HG02610 (cell line): ENCODE data around the gene SIK1.
"Not testable (repeated sequence)": the region's sequence is repeated elsewhere in the genome, so short reads cannot be mapped to it uniquely, and the experiment has no call there.

ENCODE experiments used
- ATAC-seq: cut with Tn5 transposase; IDR thresholded peaks from one replicate; pipeline ENCODE4 v1.9.1; 2021; ENCODE audit warnings: mild to moderate bottlenecking, moderate library complexity; ENCODE audit not compliant: unreplicated experiment

The SIK1 gene

DNA sequence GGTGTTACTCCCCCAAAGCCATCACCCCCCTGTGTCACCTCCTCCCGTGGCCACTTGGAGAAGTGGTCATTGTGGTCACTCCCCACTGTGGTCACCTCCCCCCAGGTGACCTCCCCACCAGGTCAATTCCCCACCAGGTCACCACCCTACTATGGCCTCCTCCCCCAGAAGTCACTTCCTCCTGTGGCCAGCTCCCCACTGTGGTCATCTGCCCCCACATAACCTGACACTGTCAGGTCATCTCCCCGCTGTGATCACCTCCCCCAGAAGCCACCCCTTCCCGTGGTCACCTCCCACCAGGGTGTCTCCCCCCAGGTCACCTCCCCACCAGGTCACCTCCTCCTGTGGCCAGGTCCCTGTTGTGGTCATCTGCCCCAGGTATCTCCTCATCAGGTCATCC lies 28.9 kb downstream of the SIK1 start:
- not testable (repeated sequence) for ATAC-seq

DNA sequence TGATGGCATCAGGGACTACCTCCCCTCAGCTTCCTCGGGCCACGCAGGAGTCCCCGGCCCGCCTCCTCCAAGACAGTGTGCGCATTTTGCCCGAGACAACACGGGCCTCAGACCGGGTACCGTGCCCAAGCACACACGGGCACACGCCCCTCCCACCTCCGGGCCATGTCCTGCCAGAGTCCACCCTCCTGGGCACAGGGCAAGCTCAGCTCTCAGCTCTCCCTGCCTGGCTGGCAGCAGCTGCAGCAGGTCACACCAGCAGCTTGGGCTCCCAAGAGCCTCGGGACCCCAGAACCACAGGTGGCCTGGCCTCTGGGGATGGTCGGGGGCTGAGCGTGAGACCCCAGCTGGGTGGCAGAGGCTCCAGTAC lies 29.5 kb downstream of the SIK1 start:
- ATAC-seq: not testable (repeated sequence)

DNA sequence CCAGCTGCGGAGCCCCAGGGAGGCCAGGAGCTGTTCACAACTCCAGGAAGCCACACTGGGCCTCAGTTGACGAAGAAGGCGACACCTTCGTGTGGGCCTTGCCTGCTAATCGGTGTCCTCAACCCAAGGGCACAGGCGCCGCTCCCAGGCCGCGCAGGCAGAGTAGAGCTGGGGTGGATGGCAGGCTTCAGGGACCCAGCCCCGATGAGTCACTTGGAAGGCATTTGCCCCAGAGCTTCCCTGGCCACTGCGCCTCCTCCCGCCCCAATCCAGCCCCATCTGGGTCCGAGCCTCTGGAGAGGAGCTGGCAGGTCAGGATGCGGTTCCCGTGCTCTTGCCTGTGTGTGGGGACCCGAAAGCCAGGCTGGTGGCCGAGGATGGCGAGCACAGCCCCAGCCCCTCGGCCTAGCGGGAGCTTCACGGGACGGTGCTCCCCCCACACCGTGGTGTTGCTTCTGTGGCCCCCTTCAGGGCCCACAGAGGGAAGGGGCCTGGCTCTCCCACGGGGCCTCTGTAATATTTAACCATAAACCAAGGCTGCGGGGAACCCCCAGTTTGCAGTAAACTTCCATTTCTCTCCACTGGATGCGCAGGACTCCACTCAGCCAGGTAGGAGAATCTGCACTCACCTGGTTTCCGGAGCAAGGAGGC lies 30.0 kb downstream of the SIK1 start:
- not testable (repeated sequence) for ATAC-seq

DNA sequence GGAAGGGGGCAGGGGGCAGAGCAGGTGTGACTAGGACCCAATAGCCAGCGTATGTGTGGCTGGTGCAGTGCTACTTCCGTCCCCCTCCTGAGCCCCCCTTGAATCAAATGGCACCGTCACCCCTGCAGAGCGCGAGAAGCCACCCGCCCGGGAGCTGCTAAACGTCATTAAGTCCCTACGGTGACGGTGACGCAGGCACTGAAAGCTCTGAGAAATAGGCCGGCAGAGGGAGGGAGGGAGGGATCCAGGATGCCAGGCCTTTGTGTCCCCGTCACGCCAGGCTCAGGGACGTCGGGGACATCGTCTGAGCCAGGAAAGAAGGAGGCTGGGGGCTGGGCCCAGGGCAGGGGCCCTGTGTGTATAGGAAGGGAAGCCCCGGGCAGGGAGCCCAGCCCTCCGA lies 43.6 kb downstream of the SIK1 start:
- ATAC-seq: not testable (repeated sequence)

DNA sequence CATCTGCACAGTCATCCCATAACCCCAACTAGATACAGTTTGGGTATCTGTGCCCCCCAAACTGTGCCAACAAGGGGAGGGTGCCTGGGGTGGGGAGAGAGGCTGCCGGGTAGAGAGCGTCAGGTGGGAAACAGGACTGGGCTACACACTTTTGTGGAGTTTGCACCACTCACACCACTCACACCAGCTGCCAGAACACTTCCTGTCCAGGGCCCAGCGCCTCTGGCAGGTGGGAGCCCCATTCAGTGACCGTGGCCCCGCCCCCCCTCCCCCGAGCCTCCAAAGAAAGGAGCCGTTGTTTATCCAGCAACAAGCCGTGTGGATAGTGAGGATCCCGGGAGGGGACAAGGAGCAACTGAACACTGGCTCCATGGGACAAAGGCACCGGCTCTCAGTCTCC lies 44.0 kb downstream of the SIK1 start:
- ATAC-seq: not testable (repeated sequence)

DNA sequence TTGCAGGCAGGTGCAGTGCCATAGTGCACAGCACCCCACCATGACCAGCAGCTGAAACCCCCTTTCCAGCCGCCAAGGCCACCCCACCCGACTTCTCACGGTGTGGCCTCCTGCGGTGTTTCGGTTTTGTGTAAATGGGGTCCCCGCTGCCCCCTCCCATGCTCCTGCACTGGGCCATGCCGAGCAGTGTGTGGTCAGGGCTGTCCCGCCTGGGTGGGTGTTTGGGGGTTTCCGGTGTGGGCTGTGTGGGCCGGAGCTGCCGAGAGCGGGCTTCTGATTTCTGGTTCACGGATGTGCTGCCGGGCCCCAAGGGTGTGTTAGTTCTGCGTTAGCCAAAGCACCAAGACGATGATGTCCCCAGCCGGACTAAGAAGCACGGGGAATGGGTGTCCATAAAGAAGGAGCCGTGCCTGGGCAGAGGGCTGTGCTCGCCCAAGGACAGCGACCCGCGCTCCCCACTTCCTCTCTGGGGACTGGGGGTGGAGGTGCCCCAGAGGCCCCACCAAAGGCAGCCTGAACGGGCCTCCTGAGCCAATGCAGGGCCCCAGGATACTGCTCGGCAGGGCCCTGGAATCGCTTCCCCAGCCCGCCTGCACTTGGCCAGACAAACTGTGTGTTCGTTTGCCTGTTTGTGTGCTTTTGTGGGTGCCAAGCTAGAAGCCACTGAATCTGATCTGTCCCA lies 45.9 kb downstream of the SIK1 start:
- not testable (repeated sequence) for ATAC-seq

DNA sequence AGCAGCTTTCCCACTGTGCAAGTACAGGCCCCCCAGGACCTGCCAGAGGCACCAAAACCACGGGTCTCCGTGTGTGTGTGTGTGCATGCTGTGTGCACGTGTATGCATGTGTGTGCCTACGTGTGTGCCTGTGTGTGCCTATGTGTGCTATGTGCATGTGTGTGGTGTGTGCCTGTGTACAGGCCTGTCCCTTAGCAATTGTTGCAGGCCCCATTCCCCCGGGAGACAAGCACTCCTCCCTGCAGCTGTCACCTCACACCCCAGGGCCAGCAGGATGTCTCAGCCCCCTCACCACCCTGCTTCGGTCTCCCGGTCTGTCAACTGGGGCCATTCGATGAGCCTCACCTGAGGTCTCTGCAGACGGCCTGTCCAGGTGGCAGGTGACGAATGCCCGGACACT lies 46.6 kb downstream of the SIK1 start:
- not testable (repeated sequence) for ATAC-seq

DNA sequence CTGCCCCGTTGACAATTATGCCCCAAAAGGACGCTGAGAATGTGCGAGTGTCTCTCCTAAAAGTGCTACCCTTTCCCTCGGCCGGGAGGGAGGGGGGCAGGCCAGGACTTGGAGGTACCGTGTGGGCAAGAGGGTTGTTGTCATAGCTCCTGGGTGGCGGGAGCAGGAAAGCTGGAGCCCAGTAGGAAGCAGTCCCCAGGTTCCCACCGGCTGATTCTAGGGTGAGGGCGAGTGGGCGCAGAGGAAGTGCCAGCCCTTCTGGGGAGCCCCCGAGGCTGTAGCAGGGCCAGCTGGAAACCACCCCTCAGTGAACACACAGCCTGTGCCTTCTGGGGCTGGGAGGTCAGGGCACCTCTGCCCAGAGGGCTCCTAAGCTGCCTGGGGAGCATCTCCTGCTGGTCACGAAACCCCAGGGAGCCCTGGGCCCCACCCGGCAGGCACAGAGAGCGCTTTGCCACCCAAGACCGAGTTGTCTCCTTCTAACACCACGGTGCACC lies 47.3 kb downstream of the SIK1 start:
- ATAC-seq: not testable (repeated sequence)

DNA sequence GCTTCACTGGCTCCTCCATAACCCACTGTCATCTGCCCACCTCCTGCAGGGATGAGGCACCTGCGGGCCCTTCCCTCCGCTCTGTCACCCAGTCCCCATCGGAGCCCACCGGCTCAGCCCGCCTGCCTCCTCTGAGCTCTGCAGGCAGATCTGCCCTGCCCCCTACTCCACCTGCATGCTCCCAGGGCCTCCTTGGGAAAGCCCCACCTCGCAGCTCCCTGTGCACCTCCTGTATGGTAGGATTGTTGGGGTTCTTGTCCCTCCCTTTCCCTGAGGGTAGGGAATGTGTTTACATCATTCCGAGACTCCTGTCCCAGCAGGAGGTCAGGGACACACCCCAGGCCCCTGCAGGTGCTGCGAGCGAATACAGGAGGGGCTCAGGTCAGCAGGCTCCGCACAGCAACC lies 50.5 kb downstream of the SIK1 start:
- ATAC-seq: no peak

DNA sequence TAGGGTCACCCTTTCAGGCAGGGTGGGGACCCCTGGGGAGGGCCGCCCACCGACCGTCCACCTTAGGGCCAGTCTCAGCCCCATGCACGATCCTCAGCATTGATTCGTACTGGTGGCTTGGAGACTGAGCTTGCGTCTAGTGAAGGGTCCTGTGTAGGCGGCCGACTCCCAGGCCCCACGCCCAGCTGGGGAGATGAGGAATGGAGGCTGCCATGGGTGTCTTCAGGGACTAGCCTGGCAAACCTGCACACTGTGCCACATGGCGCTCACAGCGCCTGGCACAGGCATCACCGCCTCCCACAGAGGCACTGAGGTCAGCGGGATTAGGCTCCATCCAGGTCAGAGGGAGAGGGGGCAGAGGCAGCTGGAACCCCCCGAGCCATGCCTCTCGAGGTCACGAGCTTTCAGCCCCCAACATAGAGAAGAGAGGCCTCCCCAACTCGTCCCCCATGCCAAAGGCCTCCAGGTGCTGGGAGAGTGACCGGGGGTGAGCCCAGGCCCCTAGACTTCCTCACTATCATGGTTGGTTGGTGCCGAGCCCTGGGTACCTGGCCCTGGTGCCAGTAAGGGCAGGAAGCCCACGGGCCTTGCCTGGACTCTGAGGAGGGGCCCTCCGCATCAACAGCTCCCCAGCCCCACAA lies 51.0 kb downstream of the SIK1 start:
- ATAC-seq: no peak

DNA sequence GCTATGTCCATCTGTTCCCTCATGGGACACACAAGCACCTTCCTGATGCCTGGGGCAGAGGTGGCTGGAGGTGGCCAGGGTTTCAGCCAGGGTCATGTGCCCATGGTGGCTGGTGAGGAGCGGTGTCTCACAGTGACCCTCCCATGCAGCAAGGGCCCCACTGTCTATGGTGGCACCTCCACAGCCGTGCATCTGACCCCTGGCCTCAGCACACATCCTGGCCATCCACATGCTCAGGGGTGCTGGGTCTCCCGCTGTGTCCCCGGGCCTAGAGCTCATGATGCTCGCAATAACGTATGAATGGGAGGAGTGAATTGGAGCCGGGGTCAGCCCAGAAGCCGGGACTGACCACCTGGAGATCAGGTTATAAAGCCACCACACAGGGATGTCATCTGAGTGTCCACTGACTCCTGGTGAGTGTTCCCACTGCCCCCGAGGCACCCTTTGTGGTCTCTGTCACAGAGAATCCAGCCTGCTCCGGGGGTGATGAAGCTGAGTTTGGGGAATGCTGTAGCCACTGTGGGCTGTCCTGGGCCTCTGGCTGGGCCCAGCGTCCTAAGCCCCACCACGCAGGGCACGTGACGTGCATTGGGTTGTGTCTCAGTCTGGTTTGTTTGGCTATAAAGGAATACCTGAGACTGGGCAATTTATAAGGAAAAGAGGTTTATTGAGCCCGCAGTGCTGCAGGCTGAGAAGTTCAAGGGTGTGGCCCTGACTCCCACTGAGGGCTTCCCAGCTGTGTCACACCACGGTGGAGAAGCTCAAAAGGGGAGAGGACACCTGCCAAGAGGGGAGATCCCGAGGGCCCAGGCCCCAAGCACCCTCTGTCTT lies 51.7 kb downstream of the SIK1 start:
- ATAC-seq: no peak

DNA sequence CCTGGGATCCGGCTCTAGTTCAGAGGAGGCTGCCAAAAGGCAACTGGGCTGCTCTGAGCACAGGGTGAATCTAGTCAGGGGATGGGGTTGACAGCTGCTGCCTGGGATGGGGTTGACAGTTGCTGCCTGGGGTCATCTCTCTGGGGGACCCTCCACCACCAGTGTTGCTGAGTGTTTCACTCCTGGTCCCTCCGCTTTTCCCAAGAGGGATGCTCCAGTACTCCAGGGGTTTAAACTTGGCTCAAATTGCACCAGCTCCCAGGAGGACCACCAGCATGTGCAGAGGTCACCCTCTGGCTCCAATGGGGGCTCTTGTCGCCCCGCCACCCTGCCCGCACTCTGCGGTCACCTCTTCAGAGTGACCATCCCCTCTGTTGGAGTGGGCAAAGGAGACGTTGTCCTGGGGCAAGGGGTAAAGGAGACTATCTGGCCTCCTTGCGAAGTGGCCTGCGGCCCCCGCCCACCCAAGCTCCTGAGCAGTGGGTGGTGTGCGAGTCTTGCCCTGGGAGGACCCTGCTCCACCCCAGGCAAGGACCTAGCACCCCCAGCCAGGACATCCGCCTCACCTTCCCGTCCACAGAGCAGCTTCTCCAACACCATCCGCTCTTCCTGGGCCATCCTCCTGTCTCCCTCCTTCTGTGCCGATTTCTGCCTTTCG lies 52.6 kb downstream of the SIK1 start:
- ATAC-seq: no peak

DNA sequence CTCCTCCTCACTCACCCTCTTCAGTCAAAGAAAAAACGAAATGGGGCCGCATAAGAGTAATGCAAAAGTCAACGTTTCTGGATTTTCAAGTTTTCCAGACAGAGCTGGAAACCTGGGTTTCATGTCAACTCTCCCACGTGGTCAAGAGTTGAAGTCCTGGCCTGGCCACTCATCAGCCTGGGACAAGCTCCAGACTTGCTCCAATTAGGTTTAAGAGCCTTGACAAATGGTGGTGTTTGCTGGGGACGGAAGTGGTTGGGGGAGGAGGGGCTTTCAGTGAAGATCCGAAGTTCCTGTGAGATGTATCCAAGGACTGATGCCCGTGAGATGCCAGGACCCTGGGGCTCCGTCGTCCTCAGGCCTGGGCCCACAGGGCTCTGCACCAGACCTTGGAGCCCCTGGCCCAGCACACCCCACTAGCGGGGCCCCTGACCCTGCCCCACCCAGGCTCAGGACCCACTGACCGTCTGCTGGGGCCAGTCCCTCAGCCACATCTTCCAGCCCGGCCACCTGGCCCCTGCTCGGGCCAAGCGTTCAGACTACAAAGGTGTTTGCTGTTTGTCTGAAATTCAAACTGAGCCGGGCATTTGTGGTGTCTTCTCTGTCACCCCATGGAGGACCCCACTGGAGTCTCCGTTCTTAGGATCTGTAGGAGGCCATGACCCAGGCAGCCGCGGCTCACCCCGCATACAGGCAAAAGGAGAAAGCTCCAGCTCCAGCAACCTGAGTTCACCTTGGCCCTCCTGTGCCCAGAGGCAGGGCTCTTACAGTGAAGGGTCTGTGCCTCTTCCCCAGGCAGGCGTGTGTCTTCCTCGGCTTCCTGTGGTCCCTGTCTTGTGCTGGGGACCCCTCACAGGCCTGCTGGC lies 53.3 kb downstream of the SIK1 start:
- no peak for ATAC-seq

DNA sequence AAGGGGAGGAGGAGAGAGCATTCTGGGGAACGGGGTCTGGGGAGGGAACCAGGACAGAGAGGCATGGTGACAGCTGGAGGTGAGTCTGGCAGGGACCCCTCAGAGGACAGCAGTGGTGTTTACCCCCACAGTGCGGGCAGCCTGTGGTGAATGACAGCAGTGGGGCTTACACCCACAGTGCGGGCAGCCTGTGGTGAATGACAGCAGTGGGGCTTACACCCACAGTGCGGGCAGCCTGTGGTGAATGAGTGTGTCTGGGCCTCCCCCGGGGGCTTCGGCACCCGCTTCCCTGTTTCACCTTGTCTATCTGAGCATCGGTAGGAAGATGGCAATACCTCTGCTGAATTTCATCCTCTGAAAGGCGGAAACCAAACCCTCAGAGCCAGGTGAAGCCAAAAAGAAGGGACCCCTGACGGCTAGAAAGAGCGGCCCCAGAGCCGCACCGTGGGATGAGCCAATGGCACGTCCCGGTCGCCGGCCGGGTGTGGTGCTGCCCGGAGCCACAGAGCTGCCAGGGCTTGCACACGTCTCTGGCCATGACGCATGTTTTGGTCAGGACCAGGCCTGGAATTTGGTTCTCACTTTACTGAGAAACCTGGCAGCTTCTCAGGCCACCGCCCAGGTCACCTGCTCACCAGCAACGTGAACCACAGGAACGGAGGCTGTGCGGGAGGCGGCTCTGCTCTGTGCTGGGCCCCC lies 54.1 kb downstream of the SIK1 start:
- ATAC-seq: no peak

DNA sequence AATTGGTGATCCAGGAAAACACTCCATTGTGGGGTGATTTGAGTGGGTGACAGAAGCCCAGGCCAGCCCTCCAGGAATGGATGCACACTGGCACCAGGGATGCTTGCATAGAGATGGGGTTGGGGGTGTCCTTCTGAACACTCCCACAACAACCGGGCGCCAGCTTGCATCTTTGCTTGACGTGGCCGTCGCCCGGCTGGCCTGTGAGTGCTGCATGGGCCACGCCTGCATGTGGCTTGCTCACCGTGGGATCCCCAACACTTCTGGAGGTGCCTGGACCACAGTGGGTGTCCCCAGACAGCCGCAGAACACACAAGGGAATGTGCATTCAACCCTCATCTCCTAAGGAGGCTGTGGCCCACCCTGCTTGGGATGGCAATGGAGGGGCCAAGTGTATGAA lies 55.1 kb downstream of the SIK1 start:
- ATAC-seq: no peak

DNA sequence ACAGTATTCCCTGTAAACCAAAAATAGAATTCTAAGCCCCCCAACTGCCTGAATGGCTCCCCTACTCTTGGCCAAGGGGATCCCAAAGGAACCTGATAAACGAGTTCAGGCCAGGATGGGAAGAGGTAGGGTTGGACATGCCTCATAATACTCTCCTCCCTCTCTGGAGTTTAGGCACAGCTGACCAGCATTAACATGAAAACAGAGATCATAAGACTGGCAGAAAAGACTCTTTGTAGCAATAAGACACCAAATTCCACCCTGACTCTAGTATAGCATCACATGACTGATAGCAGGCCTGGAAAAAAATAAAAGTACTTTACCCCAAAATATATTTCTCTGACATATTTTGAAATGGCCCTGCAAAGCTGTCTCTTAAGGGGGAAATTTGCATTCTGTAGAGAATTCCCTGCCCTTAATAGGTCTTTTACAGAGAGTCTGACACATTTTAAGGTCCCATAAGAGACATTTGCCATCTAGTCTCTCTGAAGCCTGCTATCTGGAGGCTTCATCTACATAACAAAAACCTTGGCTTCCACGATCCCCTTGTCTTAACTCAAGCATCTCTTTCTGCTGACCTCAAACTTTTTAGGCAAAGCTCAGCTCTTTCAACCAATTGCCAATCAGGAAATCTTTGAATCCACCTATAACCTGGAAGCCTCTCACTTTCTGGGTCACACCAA lies 55.9 kb downstream of the SIK1 start:
- ATAC-seq: no peak

DNA sequence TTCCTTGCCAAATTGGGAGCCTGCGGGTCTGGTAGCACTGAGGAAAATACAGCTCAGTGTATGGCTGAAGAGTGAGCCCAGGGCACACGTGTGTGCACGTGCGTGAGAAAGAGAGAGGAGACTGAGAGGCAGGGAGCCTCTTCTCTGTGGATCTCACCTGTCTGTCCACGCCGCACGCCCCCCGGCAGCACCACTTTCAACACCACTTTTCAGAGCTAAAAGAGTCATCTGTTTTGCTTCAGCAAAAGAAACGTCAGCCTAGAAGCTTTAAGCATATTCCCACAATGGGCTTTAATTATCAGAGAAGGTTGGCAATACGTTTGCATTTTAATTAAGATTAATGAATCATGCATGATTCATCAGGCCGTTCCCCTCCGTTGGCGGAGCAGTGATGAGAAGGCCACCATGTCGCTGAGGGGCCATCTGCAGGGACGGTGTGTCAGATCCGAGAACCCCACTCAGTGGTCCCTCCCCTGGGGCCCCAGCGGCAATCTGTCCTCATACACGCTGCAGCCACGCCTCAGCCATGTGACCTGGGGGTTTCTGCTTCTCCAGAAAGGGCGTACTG lies 56.8 kb downstream of the SIK1 start:
- ATAC-seq: no peak

DNA sequence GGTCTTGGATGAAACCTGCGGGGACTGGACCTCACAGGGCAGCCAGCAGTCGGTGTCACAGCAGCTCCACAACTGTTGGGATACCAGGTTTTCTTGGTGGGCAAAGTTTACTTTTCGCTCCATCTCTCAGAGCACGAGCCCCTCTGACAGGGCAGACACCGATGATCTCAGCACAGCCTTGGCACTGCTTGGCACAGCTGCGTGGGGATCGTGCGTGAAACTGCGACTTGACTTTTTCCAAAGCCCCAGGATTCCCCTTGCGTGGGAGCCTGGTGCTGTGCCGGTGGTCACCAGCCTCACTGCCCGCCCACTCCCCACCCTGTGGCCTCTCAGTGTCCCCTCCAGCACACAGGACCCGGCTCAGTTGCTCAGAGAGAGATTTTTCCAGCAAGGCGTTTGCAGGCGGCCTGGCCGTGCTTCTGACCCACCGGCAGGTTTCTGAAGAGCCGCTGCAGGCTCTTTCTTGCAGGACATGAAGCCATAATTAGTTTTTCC lies 57.3 kb downstream of the SIK1 start:
- ATAC-seq: no peak
